Measurements from ENCODE around the gene TRMT44. TPM values are rescaled to one million over a fixed set of nuclear protein-coding genes. Genes with fewer than 3 reads are reported as not detected.

TRMT44 gene
- total RNA-seq, 1 experiment from 2014 or later: 24.4 TPM

DNA sequence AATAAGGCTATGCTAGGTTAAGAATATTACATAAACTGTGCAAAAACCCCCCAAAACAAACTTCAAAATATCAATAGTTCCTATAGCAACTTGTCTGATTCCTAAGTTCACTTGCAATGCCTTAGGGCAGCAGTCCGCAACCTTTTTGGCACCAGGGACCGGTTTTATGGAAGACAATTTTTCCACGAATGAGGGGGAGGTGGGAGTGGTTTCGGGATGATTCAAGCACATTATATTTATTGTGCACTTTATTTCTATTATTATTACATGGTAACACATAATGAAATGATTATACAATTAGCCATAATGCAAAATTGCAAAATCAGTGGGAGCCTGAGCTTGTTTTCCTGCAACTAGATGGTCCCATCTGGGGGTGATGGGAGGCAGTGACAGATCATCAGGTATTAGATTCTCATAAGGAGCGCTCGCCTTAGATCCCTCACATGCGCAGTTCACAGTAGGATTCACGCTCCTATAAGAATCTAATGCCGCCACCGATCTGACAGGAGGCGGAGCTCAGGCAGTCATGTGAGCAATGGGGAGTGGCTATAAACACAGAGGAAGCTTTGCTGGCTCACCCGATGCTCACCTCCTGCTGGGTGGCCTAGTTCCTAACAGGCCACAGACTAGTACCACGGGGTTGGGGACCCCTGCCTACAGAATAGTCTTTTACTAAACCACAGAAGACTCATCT lies 39.8 kb upstream of the TRMT44 start:
- DNase-seq (ENCODE audit: unreplicated experiment): no peak
- H3K4me3 Mint-ChIP-seq (ENCODE audit: unreplicated experiment): no peak overlapping the region
- intact Hi-C loops (cut with micrococcal nuclease): no loop called here
- no peaks in the 10 kb centered on the region for H3K9me3 Mint-ChIP-seq (ENCODE audit: unreplicated experiment)
- BruUV-seq (replicated peaks): no TSS peak
- TF ChIP-seq, protein P1, sequence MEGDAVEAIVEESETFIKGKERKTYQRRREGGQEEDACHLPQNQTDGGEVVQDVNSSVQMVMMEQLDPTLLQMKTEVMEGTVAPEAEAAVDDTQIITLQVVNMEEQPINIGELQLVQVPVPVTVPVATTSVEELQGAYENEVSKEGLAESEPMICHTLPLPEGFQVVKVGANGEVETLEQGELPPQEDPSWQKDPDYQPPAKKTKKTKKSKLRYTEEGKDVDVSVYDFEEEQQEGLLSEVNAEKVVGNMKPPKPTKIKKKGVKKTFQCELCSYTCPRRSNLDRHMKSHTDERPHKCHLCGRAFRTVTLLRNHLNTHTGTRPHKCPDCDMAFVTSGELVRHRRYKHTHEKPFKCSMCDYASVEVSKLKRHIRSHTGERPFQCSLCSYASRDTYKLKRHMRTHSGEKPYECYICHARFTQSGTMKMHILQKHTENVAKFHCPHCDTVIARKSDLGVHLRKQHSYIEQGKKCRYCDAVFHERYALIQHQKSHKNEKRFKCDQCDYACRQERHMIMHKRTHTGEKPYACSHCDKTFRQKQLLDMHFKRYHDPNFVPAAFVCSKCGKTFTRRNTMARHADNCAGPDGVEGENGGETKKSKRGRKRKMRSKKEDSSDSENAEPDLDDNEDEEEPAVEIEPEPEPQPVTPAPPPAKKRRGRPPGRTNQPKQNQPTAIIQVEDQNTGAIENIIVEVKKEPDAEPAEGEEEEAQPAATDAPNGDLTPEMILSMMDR (IDR thresholded peaks at IDR 0.05; ENCODE audit: unreplicated experiment): no peak
- no peaks in the 10 kb centered on the region for H3K4me1 Mint-ChIP-seq (ENCODE audit: insufficient read depth, unreplicated experiment)
- peaks cover 24% of the 10 kb centered on the region for H3K36me3 Mint-ChIP-seq (ENCODE audit: insufficient read depth, unreplicated experiment)
- H3K27ac Mint-ChIP-seq (ENCODE audit: low read depth, unreplicated experiment): no peak overlapping the region
- ChIA-PET POLR2A (no interaction called here), CTCF (interaction anchor here (0.6 to 4.3 kb wide), 5 partner anchors 105 to 225 kb away, joined by 3 to 29 read pairs (median 4); no protein-coding TSS in a partner anchor)
- H3K27me3 Mint-ChIP-seq (ENCODE audit: insufficient read depth, unreplicated experiment): no peaks in the 10 kb centered on the region

DNA sequence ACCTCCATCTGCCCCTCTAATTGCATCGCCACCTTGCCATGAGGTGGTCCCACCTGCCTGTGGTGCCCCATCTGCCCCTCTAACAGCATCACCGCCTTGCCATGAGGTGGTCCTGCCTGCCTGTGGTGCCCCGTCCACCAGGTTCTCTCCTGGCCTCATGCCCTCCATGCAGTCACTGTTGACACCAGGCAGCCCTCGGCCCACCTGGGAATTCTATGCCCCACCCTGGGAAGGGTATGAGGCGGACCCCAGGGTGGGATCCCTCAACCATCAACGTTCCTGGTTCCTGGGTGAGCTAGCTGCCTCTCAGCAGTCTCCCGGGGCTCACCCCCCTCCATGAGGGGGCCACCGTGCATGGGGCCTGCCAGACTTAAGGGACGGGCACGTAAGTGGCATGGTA lies 38.9 kb upstream of the TRMT44 start:
- no peaks in the 10 kb centered on the region for H3K9me3 Mint-ChIP-seq (ENCODE audit: unreplicated experiment)
- intact Hi-C loops (cut with micrococcal nuclease): loop anchor here (2.0 kb wide), 1 partner anchor 127 kb away; no protein-coding TSS in a partner anchor
- H3K4me1 Mint-ChIP-seq (ENCODE audit: insufficient read depth, unreplicated experiment): no peaks in the 10 kb centered on the region
- no peaks in the 10 kb centered on the region for H3K27me3 Mint-ChIP-seq (ENCODE audit: insufficient read depth, unreplicated experiment)
- no peak overlapping the region for H3K4me3 Mint-ChIP-seq (ENCODE audit: unreplicated experiment)
- no peak overlapping the region for H3K27ac Mint-ChIP-seq (ENCODE audit: low read depth, unreplicated experiment)
- ChIA-PET POLR2A (no interaction called here), CTCF (interaction anchor here (0.6 to 4.3 kb wide), 14 partner anchors 8 to 242 kb away, joined by 3 to 41 read pairs (median 6); no protein-coding TSS in a partner anchor)
- TF ChIP-seq, protein P1 (IDR thresholded peaks at IDR 0.05; ENCODE audit: unreplicated experiment): no peak
- DNase-seq (ENCODE audit: unreplicated experiment): no peak
- BruUV-seq (replicated peaks): no TSS peak
- H3K36me3 Mint-ChIP-seq (ENCODE audit: insufficient read depth, unreplicated experiment): peaks cover 28% of the 10 kb centered on the region

DNA sequence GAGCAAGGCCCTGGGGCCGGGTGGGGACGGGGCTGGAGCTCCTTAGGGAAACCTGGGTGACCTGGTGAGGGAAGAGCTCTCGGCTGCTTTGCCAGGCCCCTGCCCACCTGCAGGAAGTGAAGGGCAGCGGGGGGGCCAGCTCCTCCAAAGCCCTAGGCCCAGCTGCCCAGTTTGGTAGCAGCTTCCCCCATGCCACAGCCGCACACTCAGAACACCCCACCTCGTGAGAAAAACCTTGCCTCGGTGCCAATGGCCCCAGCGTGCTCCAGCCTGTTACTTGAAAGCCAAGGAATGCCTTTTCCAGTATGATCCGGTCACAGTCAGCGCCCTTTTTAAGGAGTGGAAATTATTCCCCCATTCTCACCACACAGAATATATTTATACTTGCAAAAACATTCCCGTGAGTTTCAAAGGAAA lies 38.4 kb upstream of the TRMT44 start:
- Mint-ChIP-seq H3K27me3 (ENCODE audit: insufficient read depth, unreplicated experiment) (no peaks in the 10 kb centered on the region), H3K36me3 (ENCODE audit: insufficient read depth, unreplicated experiment) (peaks cover 28% of the 10 kb centered on the region), H3K9me3 (ENCODE audit: unreplicated experiment) (no peaks in the 10 kb centered on the region), H3K4me3 (ENCODE audit: unreplicated experiment) (no peak overlapping the region), H3K27ac (ENCODE audit: low read depth, unreplicated experiment) (no peak overlapping the region), H3K4me1 (ENCODE audit: insufficient read depth, unreplicated experiment) (no peaks in the 10 kb centered on the region)
- TF ChIP-seq, protein P1 (IDR thresholded peaks at IDR 0.05; ENCODE audit: unreplicated experiment): no peak
- POLR2A ChIA-PET: no interaction called here
- BruUV-seq (replicated peaks): no TSS peak
- DNase-seq (ENCODE audit: unreplicated experiment): no peak
- CTCF ChIA-PET: interaction anchor here (0.6 to 4.3 kb wide), 28 partner anchors 9 to 590 kb away, joined by 3 to 41 read pairs (median 4); no protein-coding TSS in a partner anchor
- intact Hi-C loops (cut with micrococcal nuclease): loop anchor here (2.0 kb wide), 1 partner anchor 127 kb away; no protein-coding TSS in a partner anchor

DNA sequence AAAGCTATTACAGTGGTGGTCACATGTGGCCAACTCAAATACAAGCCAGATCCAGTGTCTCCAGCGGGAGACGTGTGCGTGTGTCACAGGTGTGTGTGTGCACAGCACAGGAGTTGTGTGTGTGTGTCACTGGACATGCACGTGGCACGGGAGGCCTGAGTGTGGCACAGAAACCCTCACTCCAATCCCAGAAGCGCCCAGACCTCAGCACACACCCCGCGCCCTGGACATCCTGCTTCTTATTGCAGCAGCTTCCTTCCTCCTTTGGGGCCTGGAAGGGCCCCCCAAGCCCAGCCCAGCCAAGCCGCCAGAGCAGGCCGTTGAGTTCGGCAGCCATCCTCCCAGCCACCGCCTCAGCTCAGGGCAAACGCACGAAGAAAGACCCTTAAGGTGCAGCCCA lies 37.9 kb upstream of the TRMT44 start:
- Mint-ChIP-seq H3K9me3 (ENCODE audit: unreplicated experiment) (no peaks in the 10 kb centered on the region), H3K4me3 (ENCODE audit: unreplicated experiment) (no peak overlapping the region), H3K27me3 (ENCODE audit: insufficient read depth, unreplicated experiment) (no peaks in the 10 kb centered on the region), H3K4me1 (ENCODE audit: insufficient read depth, unreplicated experiment) (no peaks in the 10 kb centered on the region), H3K36me3 (ENCODE audit: insufficient read depth, unreplicated experiment) (peaks cover 28% of the 10 kb centered on the region), H3K27ac (ENCODE audit: low read depth, unreplicated experiment) (no peak overlapping the region)
- BruUV-seq (replicated peaks): no TSS peak
- POLR2A ChIA-PET: no interaction called here
- no peak for DNase-seq (ENCODE audit: unreplicated experiment)
- TF ChIP-seq, protein P1 (IDR thresholded peaks at IDR 0.05; ENCODE audit: unreplicated experiment): no peak
- CTCF ChIA-PET: interaction anchor here (0.6 to 4.3 kb wide), 31 partner anchors 9 to 591 kb away, joined by 3 to 41 read pairs (median 4); no protein-coding TSS in a partner anchor
- intact Hi-C loops (cut with micrococcal nuclease): loop anchor here (1.0 to 2.0 kb wide), 3 partner anchors 128 to 160 kb away; no protein-coding TSS in a partner anchor

All from MCF 10A (cell line).